Esophagus muscularis mucosa (tissue), 2 donors: Measurements from ENCODE around the gene TTLL5.

Experiments
- POLR2A ChIP-seq: fragments of 450-650 bp; IDR thresholded peaks from one replicate; pipeline ENCODE4 v1.6.1; 2017; ENCODE audit warnings: antibody characterized with exemption, moderate library complexity, mild to moderate bottlenecking, low read depth
- POLR2AphosphoS5 ChIP-seq, 2 donors: sonication (generic); formaldehyde crosslinking; IDR thresholded peaks; one replicate each; pipeline ENCODE4 v1.6.1; 2017; ENCODE audit warnings: antibody characterized with exemption in 2 of 2

DNA sequence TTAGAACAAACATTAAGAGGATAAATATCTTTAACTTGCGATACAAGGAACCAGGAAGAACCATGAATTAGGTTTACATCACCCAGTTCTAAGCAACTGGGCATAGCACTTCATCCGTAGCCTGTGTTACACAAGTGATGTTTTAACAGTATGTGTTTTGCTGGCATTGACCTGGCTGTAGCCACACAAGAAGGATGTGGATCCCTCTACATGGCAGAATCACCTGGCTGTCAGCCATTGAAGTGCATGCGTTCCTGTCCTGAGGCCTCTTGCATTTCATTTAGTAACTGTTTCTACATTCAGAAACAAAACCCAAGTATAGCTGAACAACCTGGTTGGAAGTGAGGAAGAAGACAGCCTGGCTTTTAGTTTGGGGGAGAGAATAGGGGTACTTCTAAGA, 248.6 kb downstream of the TTLL5 start:
- TF ChIP-seq POLR2AphosphoS5 (IDR thresholded peaks at IDR 0.05) (no peak), POLR2A (no peak)
